Neural cell (in vitro differentiated cells): ENCODE results near the gene TXNRD3. TPM values are rescaled to one million over a fixed set of nuclear protein-coding genes. Genes with fewer than 3 reads are reported as not detected.

Experiments used
- H2AFZ ChIP-seq: fragments of 200-600, 300-800 bp; sonication (generic), shearing (Covaris generic); 2 replicates; pipeline ENCODE4 v1.6.0; 2014; ENCODE audit warnings: low read depth, mild to moderate bottlenecking, antibody characterized with exemption, low read length, moderate library complexity
- H3F3A ChIP-seq: fragments of 200-600 bp; shearing (Covaris generic); 2 replicates; pipeline ENCODE4 v1.6.1; 2016; ENCODE audit warnings: mild to moderate bottlenecking, moderate library complexity, mixed read lengths, antibody characterized with exemption, low read length; ENCODE audit not compliant: insufficient read depth, poor library complexity, severe bottlenecking
- H3K27ac ChIP-seq: fragments of 200-600, 300-800 bp; sonication (generic), shearing (Covaris generic); 2 replicates; pipeline ENCODE4 v1.5.1; 2014; ENCODE audit warnings: mild to moderate bottlenecking, low read length, moderate library complexity
- H3K27me3 ChIP-seq: fragments of 300-800, 200-600 bp; sonication (generic), shearing (Covaris generic); 2 replicates; pipeline ENCODE4 v1.6.0; 2014; ENCODE audit warnings: mild to moderate bottlenecking, low read depth, low read length, moderate library complexity; ENCODE audit not compliant: insufficient read depth
- H3K36me3 ChIP-seq: fragments of 300-800, 200-600 bp; sonication (generic), shearing (Covaris generic); 2 replicates; pipeline ENCODE4 v1.5.1; 2014; ENCODE audit warnings: mild to moderate bottlenecking, antibody characterized with exemption, low read length, moderate library complexity; ENCODE audit not compliant: insufficient read depth
- H3K4me2 ChIP-seq: fragments of 300-800, 200-600 bp; sonication (generic), shearing (Covaris generic); 2 replicates; pipeline ENCODE4 v1.6.0; 2014; ENCODE audit warnings: mild to moderate bottlenecking, low read length
- H3K4me3 ChIP-seq: fragments of 300-800, 200-600 bp; sonication (generic), shearing (Covaris generic); 2 replicates; pipeline ENCODE4 v1.5.1; 2014; ENCODE audit warnings: mild to moderate bottlenecking, low read length, moderate library complexity
- H3K79me2 ChIP-seq: fragments of 200-600 bp; shearing (Covaris generic); replicated peaks from 2 replicates; pipeline ENCODE4 v1.6.0; 2014; ENCODE audit warnings: mild to moderate bottlenecking, low read length, moderate library complexity; ENCODE audit not compliant: insufficient read depth
- H3K9ac ChIP-seq: fragments of 300-800, 200-600 bp; sonication (generic), shearing (Covaris generic); 2 replicates; pipeline ENCODE4 v1.6.1; 2016; ENCODE audit warnings: mild to moderate bottlenecking, low read length, mixed read lengths
- H3K9me2 ChIP-seq: fragments of 200-600 bp; shearing (Covaris generic); 2 replicates; pipeline ENCODE4 v1.6.1; 2016; ENCODE audit warnings: mild to moderate bottlenecking, low read length, mixed read lengths; ENCODE audit not compliant: insufficient read depth
- H3K9me3 ChIP-seq: fragments of 200-600, 300-800 bp; sonication (generic), shearing (Covaris generic); 2 replicates; pipeline ENCODE4 v1.6.1; 2016; ENCODE audit warnings: mild to moderate bottlenecking, mixed run types, low read length, moderate library complexity, mixed read lengths
- H4K20me1 ChIP-seq: fragments of 200-600 bp; shearing (Covaris generic); 2 replicates; pipeline ENCODE4 v1.6.1; 2016; ENCODE audit warnings: mild to moderate bottlenecking, mixed run types; ENCODE audit not compliant: insufficient read depth
- CTCF ChIP-seq: fragments of 450-650 bp; IDR thresholded peaks from 2 replicates; pipeline ENCODE4 v1.5.1; 2014; ENCODE audit warnings: antibody characterized with exemption, mild to moderate bottlenecking, moderate library complexity; ENCODE audit not compliant: poor library complexity, severe bottlenecking
- EP300 ChIP-seq: fragments of 450-650 bp; conservative IDR thresholded peaks from 2 replicates; pipeline ENCODE4 v1.6.1; 2014; ENCODE audit warnings: antibody characterized with exemption, mild to moderate bottlenecking, moderate library complexity; ENCODE audit not compliant: poor library complexity, severe bottlenecking
- EZH2 ChIP-seq: fragments of 200-600, 300-800 bp; shearing (Covaris generic), sonication (generic); IDR thresholded peaks from 2 replicates; pipeline ENCODE4 v1.6.1; 2014; ENCODE audit warnings: antibody characterized with exemption, low read length, borderline replicate concordance, mild to moderate bottlenecking; ENCODE audit not compliant: insufficient read depth, poor library complexity, severe bottlenecking
- MXI1 ChIP-seq: fragments of 450-650 bp; conservative IDR thresholded peaks from 2 replicates; pipeline ENCODE4 v1.6.1; 2014; ENCODE audit warnings: antibody characterized with exemption, mild to moderate bottlenecking; ENCODE audit not compliant: poor library complexity, severe bottlenecking
- POLR2AphosphoS5 ChIP-seq: IDR thresholded peaks from 2 replicates; pipeline ENCODE4 v1.6.1; 2012
- RAD21 ChIP-seq: fragments of 450-650 bp; conservative IDR thresholded peaks from 2 replicates; pipeline ENCODE4 v1.6.1; 2014; ENCODE audit warnings: antibody characterized with exemption, mild to moderate bottlenecking, moderate library complexity
- REST ChIP-seq: IDR thresholded peaks from 2 replicates; pipeline ENCODE4 v1.6.1; 2012; ENCODE audit warnings: borderline replicate concordance
- SMC3 ChIP-seq: fragments of 450-650 bp; conservative IDR thresholded peaks from 2 replicates; pipeline ENCODE4 v1.6.1; 2014; ENCODE audit warnings: antibody characterized with exemption, mild to moderate bottlenecking, moderate library complexity; ENCODE audit not compliant: poor library complexity
- TAF1 ChIP-seq: IDR thresholded peaks from 2 replicates; pipeline ENCODE4 v1.6.1; 2012; ENCODE audit warnings: low read depth
- polyA plus RNA-seq: library from polyadenylated mRNA; depleted of rRNA; stranded (reverse); fragments of >200 nt; gene quantifications from 2 replicates; pipeline ENCODE4 v1.2.3, GENCODE V29; 2014

The TXNRD3 gene
- polyA plus RNA-seq, 1 donor from 2014 or later, result 2.2 TPM

GRCh38 chr3:126685021-126685420 is 30.1 kb upstream of the TXNRD3 start:
- H3K9me3 ChIP-seq, result no peaks in the 10 kb centered on the region
- H3K79me2 ChIP-seq, result no peaks in the 10 kb centered on the region
- H3K4me3 ChIP-seq, result no peak overlapping the region
- H3K9me2 ChIP-seq, result no peaks in the 10 kb centered on the region
- no peaks in the 10 kb centered on the region for H3K27me3 ChIP-seq
- no peaks in the 10 kb centered on the region for H3F3A ChIP-seq
- H2AFZ ChIP-seq, result no peak overlapping the region
- H3K27ac ChIP-seq, result no peak overlapping the region
- no peak overlapping the region for H3K9ac ChIP-seq
- H3K36me3 ChIP-seq, result no peaks in the 10 kb centered on the region
- TF ChIP-seq EP300 (no peak), RAD21 (no peak), EZH2 (no peak)
- H4K20me1 ChIP-seq, result no peaks in the 10 kb centered on the region
- no peak overlapping the region for H3K4me2 ChIP-seq

- Histone ChIP-seq H3K79me2 (no peaks in the 10 kb centered on the region), H2AFZ (no peak overlapping the region), H3F3A (no peaks in the 10 kb centered on the region), H3K4me3 (no peak overlapping the region), H3K9me3 (no peaks in the 10 kb centered on the region), H4K20me1 (no peaks in the 10 kb centered on the region), H3K4me2 (no peak overlapping the region), H3K36me3 (no peaks in the 10 kb centered on the region), H3K9ac (no peak overlapping the region), H3K27ac (no peak overlapping the region), H3K27me3 (no peaks in the 10 kb centered on the region), H3K9me2 (no peaks in the 10 kb centered on the region)
- TF ChIP-seq TAF1 (no peak), CTCF (no peak), EP300 (no peak), RAD21 (no peak), EZH2 (no peak), MXI1 (no peak), POLR2AphosphoS5 (no peak), REST (no peak), SMC3 (no peak)
These were observed 29.4 kb upstream of the TXNRD3 start for GRCh38 chr3:126684218-126684751.
